ENCODE measurements around the gene C17orf67. TPM values are rescaled to one million over a fixed set of nuclear protein-coding genes. Genes with fewer than 3 reads are reported as not detected.

The C17orf67 gene
- polyA plus RNA-seq, 1 donor from 2014 or later = 0.15 TPM

DNA sequence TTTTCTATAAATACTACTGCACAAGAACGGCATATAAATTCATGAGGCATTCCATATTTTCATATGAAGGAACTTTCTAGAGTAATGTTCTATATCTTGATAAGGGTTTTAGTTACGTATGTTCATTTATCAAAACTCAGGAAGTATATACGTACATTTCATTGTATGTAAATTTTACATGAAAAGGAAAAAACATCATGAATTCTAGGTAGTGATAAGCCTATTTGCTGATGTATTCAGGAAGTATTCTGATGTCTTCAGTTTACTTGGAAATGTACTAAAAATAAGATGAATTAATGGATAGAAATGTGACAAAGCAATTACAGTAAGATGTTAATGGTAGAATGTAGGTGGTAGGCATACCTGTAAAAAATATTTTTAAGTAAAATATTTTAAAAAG lies 5.0 kb upstream of the C17orf67 start:
- TF ChIP-seq, protein P1, sequence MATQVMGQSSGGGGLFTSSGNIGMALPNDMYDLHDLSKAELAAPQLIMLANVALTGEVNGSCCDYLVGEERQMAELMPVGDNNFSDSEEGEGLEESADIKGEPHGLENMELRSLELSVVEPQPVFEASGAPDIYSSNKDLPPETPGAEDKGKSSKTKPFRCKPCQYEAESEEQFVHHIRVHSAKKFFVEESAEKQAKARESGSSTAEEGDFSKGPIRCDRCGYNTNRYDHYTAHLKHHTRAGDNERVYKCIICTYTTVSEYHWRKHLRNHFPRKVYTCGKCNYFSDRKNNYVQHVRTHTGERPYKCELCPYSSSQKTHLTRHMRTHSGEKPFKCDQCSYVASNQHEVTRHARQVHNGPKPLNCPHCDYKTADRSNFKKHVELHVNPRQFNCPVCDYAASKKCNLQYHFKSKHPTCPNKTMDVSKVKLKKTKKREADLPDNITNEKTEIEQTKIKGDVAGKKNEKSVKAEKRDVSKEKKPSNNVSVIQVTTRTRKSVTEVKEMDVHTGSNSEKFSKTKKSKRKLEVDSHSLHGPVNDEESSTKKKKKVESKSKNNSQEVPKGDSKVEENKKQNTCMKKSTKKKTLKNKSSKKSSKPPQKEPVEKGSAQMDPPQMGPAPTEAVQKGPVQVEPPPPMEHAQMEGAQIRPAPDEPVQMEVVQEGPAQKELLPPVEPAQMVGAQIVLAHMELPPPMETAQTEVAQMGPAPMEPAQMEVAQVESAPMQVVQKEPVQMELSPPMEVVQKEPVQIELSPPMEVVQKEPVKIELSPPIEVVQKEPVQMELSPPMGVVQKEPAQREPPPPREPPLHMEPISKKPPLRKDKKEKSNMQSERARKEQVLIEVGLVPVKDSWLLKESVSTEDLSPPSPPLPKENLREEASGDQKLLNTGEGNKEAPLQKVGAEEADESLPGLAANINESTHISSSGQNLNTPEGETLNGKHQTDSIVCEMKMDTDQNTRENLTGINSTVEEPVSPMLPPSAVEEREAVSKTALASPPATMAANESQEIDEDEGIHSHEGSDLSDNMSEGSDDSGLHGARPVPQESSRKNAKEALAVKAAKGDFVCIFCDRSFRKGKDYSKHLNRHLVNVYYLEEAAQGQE (IDR thresholded peaks at IDR 0.05; ENCODE audit: borderline replicate concordance) = no peak
- TF ChIP-seq RAD21 (conservative IDR thresholded peaks at IDR 0.05) = no peak
- TF ChIP-seq EP300 (conservative IDR thresholded peaks at IDR 0.05; ENCODE audit: poor library complexity, severe bottlenecking) = no peak
- TF ChIP-seq, protein P2, sequence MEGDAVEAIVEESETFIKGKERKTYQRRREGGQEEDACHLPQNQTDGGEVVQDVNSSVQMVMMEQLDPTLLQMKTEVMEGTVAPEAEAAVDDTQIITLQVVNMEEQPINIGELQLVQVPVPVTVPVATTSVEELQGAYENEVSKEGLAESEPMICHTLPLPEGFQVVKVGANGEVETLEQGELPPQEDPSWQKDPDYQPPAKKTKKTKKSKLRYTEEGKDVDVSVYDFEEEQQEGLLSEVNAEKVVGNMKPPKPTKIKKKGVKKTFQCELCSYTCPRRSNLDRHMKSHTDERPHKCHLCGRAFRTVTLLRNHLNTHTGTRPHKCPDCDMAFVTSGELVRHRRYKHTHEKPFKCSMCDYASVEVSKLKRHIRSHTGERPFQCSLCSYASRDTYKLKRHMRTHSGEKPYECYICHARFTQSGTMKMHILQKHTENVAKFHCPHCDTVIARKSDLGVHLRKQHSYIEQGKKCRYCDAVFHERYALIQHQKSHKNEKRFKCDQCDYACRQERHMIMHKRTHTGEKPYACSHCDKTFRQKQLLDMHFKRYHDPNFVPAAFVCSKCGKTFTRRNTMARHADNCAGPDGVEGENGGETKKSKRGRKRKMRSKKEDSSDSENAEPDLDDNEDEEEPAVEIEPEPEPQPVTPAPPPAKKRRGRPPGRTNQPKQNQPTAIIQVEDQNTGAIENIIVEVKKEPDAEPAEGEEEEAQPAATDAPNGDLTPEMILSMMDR (IDR thresholded peaks at IDR 0.05; ENCODE audit: poor library complexity, severe bottlenecking) = no peak
- TF ChIP-seq SMC3 (conservative IDR thresholded peaks at IDR 0.05; ENCODE audit: poor library complexity) = no peak
- TF ChIP-seq EZH2 (IDR thresholded peaks at IDR 0.05; ENCODE audit: borderline replicate concordance, insufficient read depth, low read length, poor library complexity, severe bottlenecking) = no peak
- TF ChIP-seq TAF1 (IDR thresholded peaks at IDR 0.05; ENCODE audit: low read depth) = no peak
- no peak for TF ChIP-seq MXI1 (conservative IDR thresholded peaks at IDR 0.05; ENCODE audit: poor library complexity, severe bottlenecking)
- no peak for TF ChIP-seq POLR2AphosphoS5 (IDR thresholded peaks at IDR 0.05)
- Histone ChIP-seq H3K36me3 (ENCODE audit: insufficient read depth, low read length) (no peaks in the 10 kb centered on the region), H3K9me2 (ENCODE audit: insufficient read depth, low read length) (no peaks in the 10 kb centered on the region), H3K79me2 (replicated peaks; ENCODE audit: insufficient read depth, low read length) (peaks cover 5% of the 10 kb centered on the region), H2AFZ (ENCODE audit: low read depth, low read length) (no peak overlapping the region), H4K20me1 (ENCODE audit: insufficient read depth) (no peaks in the 10 kb centered on the region), H3K9me3 (ENCODE audit: low read length) (no peaks in the 10 kb centered on the region), H3K4me3 (ENCODE audit: low read length) (peak overlapping the region; percentile 92), H3K27ac (ENCODE audit: low read length) (no peak overlapping the region), H3F3A (ENCODE audit: insufficient read depth, low read length, poor library complexity, severe bottlenecking) (peaks cover 6% of the 10 kb centered on the region), H3K9ac (ENCODE audit: low read length) (no peak overlapping the region), H3K4me2 (ENCODE audit: low read length) (no peak overlapping the region), H3K27me3 (ENCODE audit: insufficient read depth, low read depth, low read length) (no peaks in the 10 kb centered on the region)

DNA sequence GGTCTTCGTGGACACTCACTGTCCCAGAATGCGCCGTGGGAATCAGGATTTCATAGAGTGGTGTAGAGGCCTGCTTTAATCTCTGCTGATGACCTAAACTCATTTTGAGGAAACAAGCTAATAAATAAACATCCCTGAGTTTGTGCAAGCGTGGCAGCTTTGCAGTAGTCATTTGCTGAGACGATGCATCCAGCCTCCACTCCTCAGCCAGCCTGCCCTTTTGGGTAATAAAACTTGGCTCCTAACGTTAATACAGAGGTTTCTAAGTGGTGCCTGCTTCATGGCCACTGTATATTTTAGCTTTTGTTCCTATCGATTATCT lies 1.5 kb upstream of the C17orf67 start:
- peak overlapping the region; percentile 86 for H2AFZ ChIP-seq (ENCODE audit: low read depth, low read length)
- H3K9me3 ChIP-seq (ENCODE audit: low read length) = no peaks in the 10 kb centered on the region
- H3K9me2 ChIP-seq (ENCODE audit: insufficient read depth, low read length) = no peaks in the 10 kb centered on the region
- no peaks in the 10 kb centered on the region for H4K20me1 ChIP-seq (ENCODE audit: insufficient read depth)
- TF ChIP-seq EP300 (conservative IDR thresholded peaks at IDR 0.05; ENCODE audit: poor library complexity, severe bottlenecking) (no peak), EZH2 (IDR thresholded peaks at IDR 0.05; ENCODE audit: borderline replicate concordance, insufficient read depth, low read length, poor library complexity, severe bottlenecking) (no peak), SMC3 (conservative IDR thresholded peaks at IDR 0.05; ENCODE audit: poor library complexity) (no peak), MXI1 (conservative IDR thresholded peaks at IDR 0.05; ENCODE audit: poor library complexity, severe bottlenecking) (peak; percentile 7), RAD21 (conservative IDR thresholded peaks at IDR 0.05) (no peak), POLR2AphosphoS5 (IDR thresholded peaks at IDR 0.05) (no peak)
- TF ChIP-seq, protein P2 (IDR thresholded peaks at IDR 0.05; ENCODE audit: poor library complexity, severe bottlenecking) = no peak
- TF ChIP-seq, protein P1 (IDR thresholded peaks at IDR 0.05; ENCODE audit: borderline replicate concordance) = no peak
- peak overlapping the region; percentile 92 for H3K4me3 ChIP-seq (ENCODE audit: low read length)
- H3K4me2 ChIP-seq (ENCODE audit: low read length) = peak overlapping the region; percentile 89
- peak overlapping the region; percentile 76 for H3K27ac ChIP-seq (ENCODE audit: low read length)
- H3K9ac ChIP-seq (ENCODE audit: low read length) = peak overlapping the region; percentile 84
- H3F3A ChIP-seq (ENCODE audit: insufficient read depth, low read length, poor library complexity, severe bottlenecking) = peaks cover 6% of the 10 kb centered on the region
- H3K36me3 ChIP-seq (ENCODE audit: insufficient read depth, low read length) = no peaks in the 10 kb centered on the region
- peaks cover 5% of the 10 kb centered on the region for H3K79me2 ChIP-seq (replicated peaks; ENCODE audit: insufficient read depth, low read length)
- no peaks in the 10 kb centered on the region for H3K27me3 ChIP-seq (ENCODE audit: insufficient read depth, low read depth, low read length)

Data from neural cell (in vitro differentiated cells).